ENCODE results near the gene METTL26.

The METTL26 gene

GRCh38 chr16:657487-657886 lies 21.4 kb upstream of the METTL26 start:
- H2BK15ac ChIP-seq (replicated peaks; ENCODE audit: low read depth): no peak overlapping the region
- H3K23ac ChIP-seq (ENCODE audit: low read length): no peak overlapping the region
- no peaks in the 10 kb centered on the region for H3K79me1 ChIP-seq (ENCODE audit: low read length)
- H4K8ac ChIP-seq (ENCODE audit: low read depth, low read length): no peak overlapping the region
- no peak overlapping the region for H3K4me3 ChIP-seq (ENCODE audit: low read length)
- H2BK120ac ChIP-seq (ENCODE audit: low read depth, low read length): no peak overlapping the region
- H3K27me3 ChIP-seq (ENCODE audit: insufficient read depth, low read length, poor library complexity): no peaks in the 10 kb centered on the region
- H4K5ac ChIP-seq (ENCODE audit: low read length): no peak overlapping the region
- no peak overlapping the region for H3K18ac ChIP-seq (ENCODE audit: low read length)
- H3K79me2 ChIP-seq (ENCODE audit: control insufficient read depth, insufficient read depth, low read length): no peaks in the 10 kb centered on the region
- H2AK5ac ChIP-seq (ENCODE audit: low read length): no peak overlapping the region
- no peak overlapping the region for H3K56ac ChIP-seq (ENCODE audit: low read length)
- no peak for DNase-seq
- no peaks in the 10 kb centered on the region for H3K4me1 ChIP-seq (ENCODE audit: control insufficient read depth, low read depth, low read length)
- no peak overlapping the region for H3K27ac ChIP-seq (ENCODE audit: low read depth, low read length)
- H2BK5ac ChIP-seq (ENCODE audit: low read length): no peak overlapping the region
- H3K4ac ChIP-seq (ENCODE audit: low read depth, low read length): no peak overlapping the region
- no peak overlapping the region for H3K9ac ChIP-seq (ENCODE audit: low read length)
- no CpG with 5 or more reads among the region's 22 CpGs for WGBS (ENCODE audit: extremely low coverage, insufficient coverage, low lambda C conversion rate)
- no peak overlapping the region for H3K4me2 ChIP-seq (ENCODE audit: low read length)
- no peaks in the 10 kb centered on the region for H3K36me3 ChIP-seq (ENCODE audit: control insufficient read depth, insufficient read depth, low read length)

GRCh38 chr16:654034-654433 lies 17.9 kb upstream of the METTL26 start:
- H3K23ac ChIP-seq (ENCODE audit: low read length): no peak overlapping the region
- H3K4me2 ChIP-seq (ENCODE audit: low read length): no peak overlapping the region
- H3K4me1 ChIP-seq (ENCODE audit: control insufficient read depth, low read depth, low read length): no peaks in the 10 kb centered on the region
- H3K27me3 ChIP-seq (ENCODE audit: insufficient read depth, low read length, poor library complexity): no peaks in the 10 kb centered on the region
- H2BK120ac ChIP-seq (ENCODE audit: low read depth, low read length): no peak overlapping the region
- no peak overlapping the region for H2BK15ac ChIP-seq (replicated peaks; ENCODE audit: low read depth)
- no peak overlapping the region for H3K18ac ChIP-seq (ENCODE audit: low read length)
- no peak overlapping the region for H3K9ac ChIP-seq (ENCODE audit: low read length)
- no peaks in the 10 kb centered on the region for H3K36me3 ChIP-seq (ENCODE audit: control insufficient read depth, insufficient read depth, low read length)
- no peak overlapping the region for H2BK5ac ChIP-seq (ENCODE audit: low read length)
- WGBS (ENCODE audit: extremely low coverage, insufficient coverage, low lambda C conversion rate): no CpG with 5 or more reads among the region's 12 CpGs
- H3K79me2 ChIP-seq (ENCODE audit: control insufficient read depth, insufficient read depth, low read length): no peaks in the 10 kb centered on the region
- no peak for DNase-seq
- no peak overlapping the region for H3K4ac ChIP-seq (ENCODE audit: low read depth, low read length)
- no peak overlapping the region for H4K5ac ChIP-seq (ENCODE audit: low read length)
- no peak overlapping the region for H3K4me3 ChIP-seq (ENCODE audit: low read length)
- H3K27ac ChIP-seq (ENCODE audit: low read depth, low read length): no peak overlapping the region
- no peak overlapping the region for H2AK5ac ChIP-seq (ENCODE audit: low read length)
- H3K79me1 ChIP-seq (ENCODE audit: low read length): no peaks in the 10 kb centered on the region
- no peak overlapping the region for H4K8ac ChIP-seq (ENCODE audit: low read depth, low read length)
- no peak overlapping the region for H3K56ac ChIP-seq (ENCODE audit: low read length)

GRCh38 chr16:652454-653305 lies 16.6 kb upstream of the METTL26 start:
- no CpG with 5 or more reads among the region's 28 CpGs for WGBS (ENCODE audit: extremely low coverage, insufficient coverage, low lambda C conversion rate)
- H2BK15ac ChIP-seq (replicated peaks; ENCODE audit: low read depth): no peak overlapping the region

GRCh38 chr16:651844-652243 lies 15.7 kb upstream of the METTL26 start:
- no peak overlapping the region for H2BK15ac ChIP-seq (replicated peaks; ENCODE audit: low read depth)
- no peak overlapping the region for H2AK5ac ChIP-seq (ENCODE audit: low read length)
- no peak overlapping the region for H3K9ac ChIP-seq (ENCODE audit: low read length)
- no peak overlapping the region for H3K4me2 ChIP-seq (ENCODE audit: low read length)
- no peak overlapping the region for H3K18ac ChIP-seq (ENCODE audit: low read length)
- DNase-seq: no peak
- H3K27me3 ChIP-seq (ENCODE audit: insufficient read depth, low read length, poor library complexity): no peaks in the 10 kb centered on the region
- H3K79me2 ChIP-seq (ENCODE audit: control insufficient read depth, insufficient read depth, low read length): no peaks in the 10 kb centered on the region
- no peak overlapping the region for H4K5ac ChIP-seq (ENCODE audit: low read length)
- H2BK120ac ChIP-seq (ENCODE audit: low read depth, low read length): no peak overlapping the region
- no peaks in the 10 kb centered on the region for H3K36me3 ChIP-seq (ENCODE audit: control insufficient read depth, insufficient read depth, low read length)
- no peaks in the 10 kb centered on the region for H3K79me1 ChIP-seq (ENCODE audit: low read length)
- WGBS (ENCODE audit: extremely low coverage, insufficient coverage, low lambda C conversion rate): no CpG with 5 or more reads among the region's 22 CpGs
- no peak overlapping the region for H3K4ac ChIP-seq (ENCODE audit: low read depth, low read length)
- H3K56ac ChIP-seq (ENCODE audit: low read length): no peak overlapping the region
- H3K27ac ChIP-seq (ENCODE audit: low read depth, low read length): no peak overlapping the region
- H2BK5ac ChIP-seq (ENCODE audit: low read length): no peak overlapping the region
- H3K23ac ChIP-seq (ENCODE audit: low read length): no peak overlapping the region
- H3K4me1 ChIP-seq (ENCODE audit: control insufficient read depth, low read depth, low read length): no peaks in the 10 kb centered on the region
- H4K8ac ChIP-seq (ENCODE audit: low read depth, low read length): no peak overlapping the region
- no peak overlapping the region for H3K4me3 ChIP-seq (ENCODE audit: low read length)

More at GRCh38 chr16:652454-653305, 16.6 kb upstream of the METTL26 start:
- no peaks in the 10 kb centered on the region for H3K36me3 ChIP-seq (ENCODE audit: control insufficient read depth, insufficient read depth, low read length)
- H4K5ac ChIP-seq (ENCODE audit: low read length): no peak overlapping the region
- H3K4me2 ChIP-seq (ENCODE audit: low read length): no peak overlapping the region
- no peak for DNase-seq
- H3K4me1 ChIP-seq (ENCODE audit: control insufficient read depth, low read depth, low read length): no peaks in the 10 kb centered on the region
- no peak overlapping the region for H3K18ac ChIP-seq (ENCODE audit: low read length)
- no peak overlapping the region for H3K4ac ChIP-seq (ENCODE audit: low read depth, low read length)
- no peaks in the 10 kb centered on the region for H3K79me1 ChIP-seq (ENCODE audit: low read length)
- H3K9ac ChIP-seq (ENCODE audit: low read length): no peak overlapping the region
- no peak overlapping the region for H2BK5ac ChIP-seq (ENCODE audit: low read length)
- H3K56ac ChIP-seq (ENCODE audit: low read length): no peak overlapping the region
- H3K23ac ChIP-seq (ENCODE audit: low read length): no peak overlapping the region
- no peak overlapping the region for H2AK5ac ChIP-seq (ENCODE audit: low read length)
- H4K8ac ChIP-seq (ENCODE audit: low read depth, low read length): no peak overlapping the region
- no peaks in the 10 kb centered on the region for H3K79me2 ChIP-seq (ENCODE audit: control insufficient read depth, insufficient read depth, low read length)
- no peak overlapping the region for H2BK120ac ChIP-seq (ENCODE audit: low read depth, low read length)
- H3K27me3 ChIP-seq (ENCODE audit: insufficient read depth, low read length, poor library complexity): no peaks in the 10 kb centered on the region
- no peak overlapping the region for H3K4me3 ChIP-seq (ENCODE audit: low read length)
- no peak overlapping the region for H3K27ac ChIP-seq (ENCODE audit: low read depth, low read length)

- Histone ChIP-seq H3K56ac (ENCODE audit: low read length) (peak overlapping the region; percentile 83), H3K4me1 (ENCODE audit: control insufficient read depth, low read depth, low read length) (no peaks in the 10 kb centered on the region)
These were observed 13.5 kb upstream of the METTL26 start for GRCh38 chr16:649631-650030.

More at GRCh38 chr16:649631-650030, 13.5 kb upstream of the METTL26 start:
- no peak overlapping the region for H2AK5ac ChIP-seq (ENCODE audit: low read length)
- H3K27ac ChIP-seq (ENCODE audit: low read depth, low read length): no peak overlapping the region
- peak overlapping the region; percentile 80 for H3K9ac ChIP-seq (ENCODE audit: low read length)
- no peak overlapping the region for H2BK5ac ChIP-seq (ENCODE audit: low read length)
- DNase-seq: no peak
- H4K5ac ChIP-seq (ENCODE audit: low read length): no peak overlapping the region
- H3K4me3 ChIP-seq (ENCODE audit: low read length): peak overlapping the region; percentile 43
- H2BK15ac ChIP-seq (replicated peaks; ENCODE audit: low read depth): no peak overlapping the region
- WGBS (ENCODE audit: extremely low coverage, insufficient coverage, low lambda C conversion rate): no CpG with 5 or more reads among the region's 44 CpGs
- no peaks in the 10 kb centered on the region for H3K79me1 ChIP-seq (ENCODE audit: low read length)
- no peaks in the 10 kb centered on the region for H3K79me2 ChIP-seq (ENCODE audit: control insufficient read depth, insufficient read depth, low read length)
- H3K4me2 ChIP-seq (ENCODE audit: low read length): peak overlapping the region; percentile 67
- peak overlapping the region; percentile 11 for H3K4ac ChIP-seq (ENCODE audit: low read depth, low read length)
- no peak overlapping the region for H2BK120ac ChIP-seq (ENCODE audit: low read depth, low read length)
- no peak overlapping the region for H3K23ac ChIP-seq (ENCODE audit: low read length)
- no peaks in the 10 kb centered on the region for H3K27me3 ChIP-seq (ENCODE audit: insufficient read depth, low read length, poor library complexity)
- no peaks in the 10 kb centered on the region for H3K36me3 ChIP-seq (ENCODE audit: control insufficient read depth, insufficient read depth, low read length)
- H3K18ac ChIP-seq (ENCODE audit: low read length): peak overlapping the region; percentile 8
- H4K8ac ChIP-seq (ENCODE audit: low read depth, low read length): peak overlapping the region; percentile 16
